GM19438 (cell line): ENCODE data around the gene SLC2A5.

Experiments
- ATAC-seq: cut with Tn5 transposase; IDR thresholded peaks from one replicate; pipeline ENCODE4 v1.9.1; 2021; ENCODE audit warnings: low read depth; ENCODE audit not compliant: unreplicated experiment

The SLC2A5 gene

GRCh38 chr1:9093581-9093980 lies 24.1 kb upstream of the SLC2A5 start:
- no peak for ATAC-seq

- no peak for ATAC-seq
Observed at GRCh38 chr1:9093091-9093490, 23.7 kb upstream of the SLC2A5 start.

- no peak for ATAC-seq
Observed at GRCh38 chr1:9088807-9089206, 19.4 kb upstream of the SLC2A5 start.

- no peak for ATAC-seq
Observed at GRCh38 chr1:9087411-9088125, 18.1 kb upstream of the SLC2A5 start.

GRCh38 chr1:9086796-9087195 lies 17.4 kb upstream of the SLC2A5 start:
- ATAC-seq, result no peak

GRCh38 chr1:9086045-9086444 lies 16.6 kb upstream of the SLC2A5 start:
- no peak for ATAC-seq

GRCh38 chr1:9085306-9085940 lies 16.0 kb upstream of the SLC2A5 start:
- ATAC-seq, result no peak

GRCh38 chr1:9084906-9085305 lies 15.5 kb upstream of the SLC2A5 start:
- no peak for ATAC-seq

GRCh38 chr1:9081473-9081872 lies 12.0 kb upstream of the SLC2A5 start:
- no peak for ATAC-seq

GRCh38 chr1:9080705-9081291 lies 11.4 kb upstream of the SLC2A5 start:
- ATAC-seq, result no peak

GRCh38 chr1:9079988-9080704 lies 10.7 kb upstream of the SLC2A5 start:
- ATAC-seq, result no peak

- ATAC-seq, result no peak
Observed at GRCh38 chr1:9078752-9079500, 9.5 kb upstream of the SLC2A5 start.

- no peak for ATAC-seq
Observed at GRCh38 chr1:9078015-9078751, 8.7 kb upstream of the SLC2A5 start.

GRCh38 chr1:9075022-9075421 lies 5.6 kb upstream of the SLC2A5 start:
- ATAC-seq, result no peak

GRCh38 chr1:9073143-9073542 lies 3.7 kb upstream of the SLC2A5 start:
- no peak for ATAC-seq

GRCh38 chr1:9071554-9072235 lies 2.3 kb upstream of the SLC2A5 start:
- no peak for ATAC-seq

GRCh38 chr1:9070486-9070885 lies 1.1 kb upstream of the SLC2A5 start:
- ATAC-seq, result no peak

GRCh38 chr1:9068981-9069325 lies 482 bp downstream of the SLC2A5 start:
- ATAC-seq, result no peak

GRCh38 chr1:9066945-9067807 lies 2.3 kb downstream of the SLC2A5 start:
- no peak for ATAC-seq
